Measurements from ENCODE around the gene PTGDS. TPM values are rescaled to one million over a fixed set of nuclear protein-coding genes. Genes with fewer than 3 reads are reported as not detected.

PTGDS gene
- total RNA-seq, 2 experiments from 2014 or later = not detected

GRCh38 chr9:136979769-136980587 lies 2.7 kb downstream of the PTGDS start:
- CTCF ChIA-PET = no interaction called here
- POLR2A ChIA-PET = no interaction called here

GRCh38 chr9:136980669-136981478 lies 3.6 kb downstream of the PTGDS start:
- CTCF ChIA-PET = interaction anchor here (1.0 kb wide), 1 partner anchor 55 kb away, joined by 3 read pairs; no protein-coding TSS in a partner anchor
- POLR2A ChIA-PET = no interaction called here

- CTCF ChIA-PET = interaction anchor here (1.0 to 1.1 kb wide), 2 partner anchors 10 to 54 kb away, joined by 3 to 5 read pairs; partner anchors contain the start of gene PAXX
Observed at GRCh38 chr9:136981588-136982231, 4.4 kb downstream of the PTGDS start.

GRCh38 chr9:136982232-136983051 lies 5.1 kb downstream of the PTGDS start, which contains the start of gene LCNL1:
LCNL1 (plus strand) TSS chr9:136982993; CDS start chr9:136983587, 594 bp downstream.
- CTCF ChIA-PET = interaction anchor here (1.1 kb wide), 1 partner anchor 10 kb away, joined by 5 read pairs; the partner anchor contains the start of gene PAXX
- POLR2A ChIA-PET = no interaction called here

More at GRCh38 chr9:136981588-136982231, 4.4 kb downstream of the PTGDS start:
- POLR2A ChIA-PET = no interaction called here

- POLR2A ChIA-PET = no interaction called here
- CTCF ChIA-PET = no interaction called here
Observed at GRCh38 chr9:136983167-136983566, 5.9 kb downstream of the PTGDS start.

- POLR2A ChIA-PET = no interaction called here
- CTCF ChIA-PET = no interaction called here
Observed at GRCh38 chr9:136983656-136984314, 6.5 kb downstream of the PTGDS start.

- CTCF ChIA-PET = interaction anchor here (0.9 to 1.5 kb wide), 3 partner anchors 9 to 45 kb away, joined by 3 to 5 read pairs (median 3); no protein-coding TSS in a partner anchor
- POLR2A ChIA-PET = no interaction called here
Observed at GRCh38 chr9:136984464-136985026, 7.2 kb downstream of the PTGDS start.

- CTCF ChIA-PET = interaction anchor here (0.9 to 1.5 kb wide), 3 partner anchors 10 to 44 kb away, joined by 3 to 5 read pairs (median 3); no protein-coding TSS in a partner anchor
- POLR2A ChIA-PET = no interaction called here
Observed at GRCh38 chr9:136985027-136985602, 7.8 kb downstream of the PTGDS start.

GRCh38 chr9:136985853-136986252 lies 8.5 kb downstream of the PTGDS start:
- ChIA-PET CTCF (interaction anchor here (1.4 kb wide), 1 partner anchor 11 kb away, joined by 3 read pairs; no protein-coding TSS in a partner anchor), POLR2A (no interaction called here)

GRCh38 chr9:136988872-136989271 lies 11.6 kb downstream of the PTGDS start:
- POLR2A ChIA-PET = interaction anchor here (0.6 kb wide), 1 partner anchor 12 kb away, joined by 4 read pairs; no protein-coding TSS in a partner anchor
- CTCF ChIA-PET = interaction anchor here (0.6 to 1.4 kb wide), 3 partner anchors 41 to 1140 kb away, joined by 3 to 4 read pairs (median 3); partner anchors contain the start of gene C8G

- ChIA-PET CTCF (interaction anchor here (1.6 to 4.4 kb wide), 3 partner anchors 16 to 45 kb away, joined by 6 to 26 read pairs (median 18); partner anchors contain the start of gene ABCA2), POLR2A (interaction anchor here (1.5 kb wide), 1 partner anchor 262 kb away, joined by 3 read pairs; no protein-coding TSS in a partner anchor)
Observed at GRCh38 chr9:136990242-136990911, 13.1 kb downstream of the PTGDS start.

GRCh38 chr9:136991993-136992818 lies 14.9 kb downstream of the PTGDS start, which contains the start of gene PAXX:
PAXX (plus strand) TSS chr9:136992422; CDS start chr9:136992444, 22 bp downstream.
- ChIA-PET CTCF (interaction anchor here (1.0 to 4.4 kb wide), 10 partner anchors 10 to 204 kb away, joined by 3 to 26 read pairs (median 6); partner anchors contain the start of genes ABCA2, AJM1, C8G and LCNL1), POLR2A (interaction anchor here (0.5 to 1.8 kb wide), 13 partner anchors 10 to 264 kb away, joined by 3 to 13 read pairs (median 4); no protein-coding TSS in a partner anchor)

- ChIA-PET POLR2A (interaction anchor here (0.5 to 1.8 kb wide), 8 partner anchors 9 to 243 kb away, joined by 3 to 9 read pairs (median 4); no protein-coding TSS in a partner anchor), CTCF (interaction anchor here (0.9 to 4.4 kb wide), 9 partner anchors 18 to 151 kb away, joined by 3 to 26 read pairs (median 6); partner anchors contain the start of genes ABCA2, AJM1 and C8G)
Observed at GRCh38 chr9:136992819-136993369, 15.6 kb downstream of the PTGDS start.

GRCh38 chr9:136994180-136994887 lies 17.0 kb downstream of the PTGDS start:
- POLR2A ChIA-PET = interaction anchor here (0.6 kb wide), 1 partner anchor 39 kb away, joined by 4 read pairs; no protein-coding TSS in a partner anchor
- CTCF ChIA-PET = interaction anchor here (1.1 to 4.4 kb wide), 4 partner anchors 35 to 152 kb away, joined by 3 to 26 read pairs (median 6); partner anchors contain the start of genes ABCA2, AJM1 and C8G
